ENCODE measurements around the gene HERC3.

HERC3 gene

GRCh38 chr4:88725143-88725542 lies 132.9 kb downstream of the HERC3 start:
- no peaks in the 10 kb centered on the region for H3K9me2 ChIP-seq (ENCODE audit: low read depth, low read length)
- H3K36me3 ChIP-seq (ENCODE audit: insufficient read depth, low read length): no peaks in the 10 kb centered on the region
- H3K4me2 ChIP-seq (ENCODE audit: low read length): no peak overlapping the region
- no peaks in the 10 kb centered on the region for H4K20me1 ChIP-seq (ENCODE audit: insufficient read depth, low read length)
- TF ChIP-seq EZH2 (IDR thresholded peaks at IDR 0.05; ENCODE audit: borderline replicate concordance, low read length): no peak
- no peak for TF ChIP-seq CTCF (IDR thresholded peaks at IDR 0.05; ENCODE audit: low read length)
- no peaks in the 10 kb centered on the region for H3K4me1 ChIP-seq (ENCODE audit: insufficient read depth, low read length, severe bottlenecking)
- no peak overlapping the region for H3K9ac ChIP-seq (ENCODE audit: low read length)
- H3F3A ChIP-seq (ENCODE audit: insufficient read depth, low read length): no peaks in the 10 kb centered on the region
- H2AFZ ChIP-seq (ENCODE audit: low read length): no peak overlapping the region
- H3K27ac ChIP-seq (ENCODE audit: low read depth, low read length, poor library complexity, severe bottlenecking): no peak overlapping the region
- H3K4me3 ChIP-seq (ENCODE audit: low read depth, low read length, poor library complexity, severe bottlenecking): no peak overlapping the region
- no peaks in the 10 kb centered on the region for H3K79me2 ChIP-seq (ENCODE audit: insufficient read depth, low read length)
- no peaks in the 10 kb centered on the region for H3K9me3 ChIP-seq (ENCODE audit: low read length)
- H3K27me3 ChIP-seq (ENCODE audit: insufficient read depth, low read length): no peaks in the 10 kb centered on the region

- Histone ChIP-seq H3K4me1 (ENCODE audit: insufficient read depth, low read length, severe bottlenecking) (no peaks in the 10 kb centered on the region), H3K9me3 (ENCODE audit: low read length) (no peaks in the 10 kb centered on the region), H3K9me2 (ENCODE audit: low read depth, low read length) (no peaks in the 10 kb centered on the region), H3K4me2 (ENCODE audit: low read length) (no peak overlapping the region), H3K79me2 (ENCODE audit: insufficient read depth, low read length) (no peaks in the 10 kb centered on the region), H3K27me3 (ENCODE audit: insufficient read depth, low read length) (no peaks in the 10 kb centered on the region), H3K27ac (ENCODE audit: low read depth, low read length, poor library complexity, severe bottlenecking) (no peak overlapping the region), H3F3A (ENCODE audit: insufficient read depth, low read length) (no peaks in the 10 kb centered on the region), H3K4me3 (ENCODE audit: low read depth, low read length, poor library complexity, severe bottlenecking) (no peak overlapping the region), H3K36me3 (ENCODE audit: insufficient read depth, low read length) (no peaks in the 10 kb centered on the region), H3K9ac (ENCODE audit: low read length) (no peak overlapping the region), H2AFZ (ENCODE audit: low read length) (no peak overlapping the region), H4K20me1 (ENCODE audit: insufficient read depth, low read length) (no peaks in the 10 kb centered on the region)
- TF ChIP-seq CTCF (IDR thresholded peaks at IDR 0.05; ENCODE audit: low read length): no peak
- no peak for TF ChIP-seq EZH2 (IDR thresholded peaks at IDR 0.05; ENCODE audit: borderline replicate concordance, low read length)
Measured at GRCh38 chr4:88725986-88726385, 133.7 kb downstream of the HERC3 start.

GRCh38 chr4:88728146-88728545 lies 135.9 kb downstream of the HERC3 start:
- H3K27ac ChIP-seq (ENCODE audit: low read depth, low read length, poor library complexity, severe bottlenecking): no peak overlapping the region
- TF ChIP-seq CTCF (IDR thresholded peaks at IDR 0.05; ENCODE audit: low read length) (no peak), EZH2 (IDR thresholded peaks at IDR 0.05; ENCODE audit: borderline replicate concordance, low read length) (no peak)
- H3K36me3 ChIP-seq (ENCODE audit: insufficient read depth, low read length): no peaks in the 10 kb centered on the region
- no peaks in the 10 kb centered on the region for H3F3A ChIP-seq (ENCODE audit: insufficient read depth, low read length)
- H3K4me1 ChIP-seq (ENCODE audit: insufficient read depth, low read length, severe bottlenecking): no peaks in the 10 kb centered on the region
- no peaks in the 10 kb centered on the region for H3K9me3 ChIP-seq (ENCODE audit: low read length)
- no peaks in the 10 kb centered on the region for H3K9me2 ChIP-seq (ENCODE audit: low read depth, low read length)
- H3K9ac ChIP-seq (ENCODE audit: low read length): no peak overlapping the region
- H3K4me3 ChIP-seq (ENCODE audit: low read depth, low read length, poor library complexity, severe bottlenecking): no peak overlapping the region
- no peak overlapping the region for H3K4me2 ChIP-seq (ENCODE audit: low read length)
- no peaks in the 10 kb centered on the region for H3K27me3 ChIP-seq (ENCODE audit: insufficient read depth, low read length)
- H3K79me2 ChIP-seq (ENCODE audit: insufficient read depth, low read length): no peaks in the 10 kb centered on the region
- H4K20me1 ChIP-seq (ENCODE audit: insufficient read depth, low read length): no peaks in the 10 kb centered on the region
- H2AFZ ChIP-seq (ENCODE audit: low read length): no peak overlapping the region
